Measurements from ENCODE around the gene PAIP1.
"Not testable (repeated sequence)": the region's sequence is repeated elsewhere in the genome, so short reads cannot be mapped to it uniquely, and the experiment has no call there.

Gene PAIP1

DNA sequence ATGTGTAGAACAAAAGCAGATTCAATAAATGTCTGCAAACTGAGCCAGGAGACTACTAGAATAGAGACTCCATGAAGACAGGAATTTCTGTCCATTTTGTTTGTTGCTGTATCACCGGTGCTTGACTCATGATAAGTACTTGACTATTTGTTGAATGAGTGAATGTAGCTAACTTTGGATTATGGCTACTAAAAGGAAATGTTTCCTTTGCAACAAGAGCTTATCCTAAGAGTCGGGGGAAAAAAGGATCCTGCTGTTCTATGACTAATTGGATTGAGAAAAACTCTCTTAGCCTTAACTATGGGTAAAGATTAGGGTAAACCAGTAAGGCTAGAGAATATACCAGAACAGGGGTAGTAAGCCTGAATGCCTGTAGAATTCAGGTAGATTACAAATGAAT is 3.5 kb downstream of the PAIP1 start:
- WGBS = 77% methylated on average over 2 of the region's 2 CpGs
- H3K18ac ChIP-seq (ENCODE audit: low read depth in 1 of 2, low read length in 2 of 2) = no peak overlapping the region

DNA sequence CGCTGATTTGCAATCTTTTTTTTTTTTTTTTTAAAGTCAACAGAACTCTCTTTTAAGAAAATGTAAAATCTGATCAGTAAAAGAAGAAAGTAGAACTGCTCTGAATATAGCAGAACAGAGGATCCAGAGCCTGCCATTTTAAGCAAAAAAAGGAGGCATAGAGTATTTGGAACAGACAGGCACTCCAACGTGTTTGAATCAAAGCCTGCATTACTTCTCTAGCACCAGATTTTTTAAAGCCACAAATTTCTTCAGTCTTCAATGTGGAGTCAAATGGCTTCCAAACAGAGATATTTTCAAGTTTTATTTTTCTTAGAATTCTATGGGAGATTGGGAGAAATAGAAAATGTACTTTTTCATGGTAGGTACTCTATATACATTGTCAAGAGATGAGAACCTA is 5.1 kb downstream of the PAIP1 start:
- Histone ChIP-seq H3K27ac (ENCODE audit: low read length, poor library complexity, severe bottlenecking) (no peak overlapping the region), H3K4ac (ENCODE audit: low read depth in 1 of 2, low read length in 2 of 2) (no peak overlapping the region), H3K27me3 (ENCODE audit: control insufficient read depth in 1 of 2, insufficient read depth in 1 of 2, low read length in 2 of 2) (no peaks in the 10 kb centered on the region), H3K36me3 (ENCODE audit: control insufficient read depth in 1 of 2, insufficient read depth in 2 of 2, low read depth in 1 of 2, low read length in 2 of 2) (peaks cover 2 to 85% of the 10 kb centered on the region in 2 experiments), H3K23ac (ENCODE audit: low read length in 2 of 2) (no peak overlapping the region), H4K91ac (ENCODE audit: low read length) (no peak overlapping the region), H2BK120ac (ENCODE audit: low read depth, low read length) (no peak overlapping the region), H4K8ac (ENCODE audit: low read length) (no peak overlapping the region), H3K14ac (ENCODE audit: low read length in 2 of 2) (no peak overlapping the region), H2BK15ac (ENCODE audit: low read depth, poor library complexity, severe bottlenecking) (no peak overlapping the region), H3K4me3 (ENCODE audit: insufficient read depth in 1 of 2, low read depth in 1 of 2, low read length in 2 of 2) (no peak overlapping the region), H3K4me1 (ENCODE audit: control insufficient read depth, insufficient read depth, low read depth, low read length) (peaks cover 1% of the 10 kb centered on the region), H3K79me1 (replicated peaks; ENCODE audit: low read length, poor library complexity, severe bottlenecking) (no peaks in the 10 kb centered on the region), H2BK12ac (ENCODE audit: low read length in 2 of 2) (no peak overlapping the region), H2BK5ac (ENCODE audit: low read depth, low read length, poor library complexity, severe bottlenecking) (no peak overlapping the region), H3K18ac (ENCODE audit: low read depth in 1 of 2, low read length in 2 of 2) (no peak overlapping the region), H3K9ac (ENCODE audit: low read length) (no peak overlapping the region), H2AFZ (ENCODE audit: low read depth, low read length) (no peak overlapping the region), H2AK5ac (ENCODE audit: low read length, severe bottlenecking) (no peak overlapping the region), H3K9me3 (ENCODE audit: control insufficient read depth, low read length) (no peaks in the 10 kb centered on the region), H3K4me2 (ENCODE audit: low read length, poor library complexity, severe bottlenecking) (no peak overlapping the region)
- no peak for DNase-seq
- WGBS = no CpG with 5 or more reads among the region's 2 CpGs

More for the DNA sequence above, 3.5 kb downstream of the PAIP1 start:
- Histone ChIP-seq H2AFZ (ENCODE audit: low read depth, low read length) (no peak overlapping the region), H3K79me1 (replicated peaks; ENCODE audit: low read length, poor library complexity, severe bottlenecking) (peaks cover 1% of the 10 kb centered on the region), H3K4me2 (ENCODE audit: low read length, poor library complexity, severe bottlenecking) (no peak overlapping the region), H2BK120ac (ENCODE audit: low read depth, low read length) (no peak overlapping the region), H3K36me3 (ENCODE audit: control insufficient read depth in 1 of 2, insufficient read depth in 2 of 2, low read depth in 1 of 2, low read length in 2 of 2) (peaks cover 0 to 69% of the 10 kb centered on the region in 2 experiments), H3K4ac (ENCODE audit: low read depth in 1 of 2, low read length in 2 of 2) (no peak overlapping the region), H3K9ac (ENCODE audit: low read length) (no peak overlapping the region), H2BK12ac (ENCODE audit: low read length in 2 of 2) (no peak overlapping the region), H2AK5ac (ENCODE audit: low read length, severe bottlenecking) (no peak overlapping the region), H3K23ac (ENCODE audit: low read length in 2 of 2) (no peak overlapping the region), H3K27ac (ENCODE audit: low read length, poor library complexity, severe bottlenecking) (no peak overlapping the region), H2BK15ac (ENCODE audit: low read depth, poor library complexity, severe bottlenecking) (no peak overlapping the region), H4K8ac (ENCODE audit: low read length) (no peak overlapping the region), H3K4me3 (ENCODE audit: insufficient read depth in 1 of 2, low read depth in 1 of 2, low read length in 2 of 2) (no peak overlapping the region), H3K27me3 (ENCODE audit: control insufficient read depth in 1 of 2, insufficient read depth in 1 of 2, low read length in 2 of 2) (no peaks in the 10 kb centered on the region), H2BK5ac (ENCODE audit: low read depth, low read length, poor library complexity, severe bottlenecking) (no peak overlapping the region), H4K91ac (ENCODE audit: low read length) (no peak overlapping the region), H3K14ac (ENCODE audit: low read length in 2 of 2) (no peak overlapping the region), H3K4me1 (ENCODE audit: control insufficient read depth, insufficient read depth, low read depth, low read length) (peaks cover 1% of the 10 kb centered on the region), H3K9me3 (ENCODE audit: control insufficient read depth, low read length) (no peaks in the 10 kb centered on the region)
- peak; percentile 42 for DNase-seq

DNA sequence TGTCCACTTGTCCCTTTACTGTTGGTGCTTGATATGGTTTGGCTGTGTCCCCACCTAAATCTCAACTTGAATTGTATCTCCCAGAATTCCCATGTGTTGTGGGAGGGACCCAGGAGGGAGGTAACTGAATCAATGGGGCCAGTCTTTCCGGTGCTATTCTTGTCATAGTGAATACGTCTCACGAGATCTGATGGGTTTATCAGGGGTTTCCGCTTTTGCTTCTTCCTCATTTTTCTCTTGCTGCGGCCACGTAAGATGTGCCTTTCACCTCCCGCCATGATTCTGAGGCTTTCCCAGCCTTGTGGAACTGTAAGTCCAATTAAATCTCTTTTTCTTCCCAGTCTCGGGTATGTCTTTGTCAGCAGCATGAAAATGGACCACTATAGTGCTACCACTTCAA is 7.6 kb downstream of the PAIP1 start:
- H2BK120ac ChIP-seq (ENCODE audit: low read depth, low read length); H3K27me3 ChIP-seq (ENCODE audit: control insufficient read depth in 1 of 2, insufficient read depth in 1 of 2, low read length in 2 of 2); H2AFZ ChIP-seq (ENCODE audit: low read depth, low read length); H4K91ac ChIP-seq (ENCODE audit: low read length); H3K14ac ChIP-seq (ENCODE audit: low read length in 2 of 2); H2AK5ac ChIP-seq (ENCODE audit: low read length, severe bottlenecking); H4K8ac ChIP-seq (ENCODE audit: low read length); H3K23ac ChIP-seq (ENCODE audit: low read length in 2 of 2); DNase-seq; H3K4me3 ChIP-seq (ENCODE audit: insufficient read depth in 1 of 2, low read depth in 1 of 2, low read length in 2 of 2); H2BK5ac ChIP-seq (ENCODE audit: low read depth, low read length, poor library complexity, severe bottlenecking); H3K4ac ChIP-seq (ENCODE audit: low read depth in 1 of 2, low read length in 2 of 2); H2BK15ac ChIP-seq (ENCODE audit: low read depth, poor library complexity, severe bottlenecking); H3K4me1 ChIP-seq (ENCODE audit: control insufficient read depth, insufficient read depth, low read depth, low read length); H3K9ac ChIP-seq (ENCODE audit: low read length); H3K9me3 ChIP-seq (ENCODE audit: control insufficient read depth, low read length); H3K4me2 ChIP-seq (ENCODE audit: low read length, poor library complexity, severe bottlenecking); H3K27ac ChIP-seq (ENCODE audit: low read length, poor library complexity, severe bottlenecking); H3K79me1 ChIP-seq (replicated peaks; ENCODE audit: low read length, poor library complexity, severe bottlenecking); H2BK12ac ChIP-seq (ENCODE audit: low read length in 2 of 2); H3K18ac ChIP-seq (ENCODE audit: low read depth in 1 of 2, low read length in 2 of 2): not testable (repeated sequence)
- 97% methylated on average over 8 of the region's 8 CpGs for WGBS
- peaks cover 7 to 96% of the 10 kb centered on the region in 2 experiments for H3K36me3 ChIP-seq (ENCODE audit: control insufficient read depth in 1 of 2, insufficient read depth in 2 of 2, low read depth in 1 of 2, low read length in 2 of 2)

DNA sequence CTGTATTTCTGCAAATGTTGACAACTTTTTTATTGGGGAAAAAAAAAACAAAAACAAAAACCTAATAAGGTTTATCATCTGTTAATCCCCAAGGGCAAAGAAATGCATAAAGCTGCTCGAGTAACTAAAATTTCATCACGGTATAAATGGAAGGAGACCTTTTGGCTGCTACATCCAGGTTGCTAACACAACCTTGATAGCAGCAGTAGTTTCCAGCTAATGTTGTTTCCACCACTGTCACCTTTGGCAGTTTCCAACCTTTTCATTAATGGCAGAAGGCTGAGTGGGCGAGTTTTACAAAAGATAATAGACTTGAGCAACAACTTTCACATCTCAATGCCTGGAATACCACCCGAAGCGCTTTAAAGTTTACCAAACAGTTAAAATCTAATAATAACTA is 8.5 kb downstream of the PAIP1 start:
- Histone ChIP-seq H2BK120ac (ENCODE audit: low read depth, low read length) (no peak overlapping the region), H2BK15ac (ENCODE audit: low read depth, poor library complexity, severe bottlenecking) (no peak overlapping the region), H3K9me3 (ENCODE audit: control insufficient read depth, low read length) (no peaks in the 10 kb centered on the region), H3K79me1 (replicated peaks; ENCODE audit: low read length, poor library complexity, severe bottlenecking) (peaks cover 4% of the 10 kb centered on the region), H3K23ac (ENCODE audit: low read length in 2 of 2) (no peak overlapping the region), H2AFZ (ENCODE audit: low read depth, low read length) (no peak overlapping the region), H3K9ac (ENCODE audit: low read length) (no peak overlapping the region), H3K4me1 (ENCODE audit: control insufficient read depth, insufficient read depth, low read depth, low read length) (no peaks in the 10 kb centered on the region), H4K8ac (ENCODE audit: low read length) (no peak overlapping the region), H3K14ac (ENCODE audit: low read length in 2 of 2) (no peak overlapping the region), H3K27ac (ENCODE audit: low read length, poor library complexity, severe bottlenecking) (no peak overlapping the region), H2BK5ac (ENCODE audit: low read depth, low read length, poor library complexity, severe bottlenecking) (no peak overlapping the region), H3K18ac (ENCODE audit: low read depth in 1 of 2, low read length in 2 of 2) (no peak overlapping the region), H3K4ac (ENCODE audit: low read depth in 1 of 2, low read length in 2 of 2) (no peak overlapping the region), H2AK5ac (ENCODE audit: low read length, severe bottlenecking) (no peak overlapping the region), H3K27me3 (ENCODE audit: control insufficient read depth in 1 of 2, insufficient read depth in 1 of 2, low read length in 2 of 2) (no peaks in the 10 kb centered on the region), H3K4me2 (ENCODE audit: low read length, poor library complexity, severe bottlenecking) (no peak overlapping the region), H4K91ac (ENCODE audit: low read length) (no peak overlapping the region), H3K36me3 (ENCODE audit: control insufficient read depth in 1 of 2, insufficient read depth in 2 of 2, low read depth in 1 of 2, low read length in 2 of 2) (peaks cover 11 to 96% of the 10 kb centered on the region in 2 experiments), H3K4me3 (ENCODE audit: insufficient read depth in 1 of 2, low read depth in 1 of 2, low read length in 2 of 2) (no peak overlapping the region), H2BK12ac (ENCODE audit: low read length in 2 of 2) (no peak overlapping the region)
- 97% methylated on average over 5 of the region's 5 CpGs for WGBS
- no peak for DNase-seq
